B cell (primary cell): ENCODE results near the gene ADI1. TPM values are rescaled to one million over a fixed set of nuclear protein-coding genes. Genes with fewer than 3 reads are reported as not detected.

Source experiments
- ATAC-seq: fragments of 200-7000 bp; cut with Tn5 transposase; one replicate; pipeline ENCODE4 v1.10.0; 2021; ENCODE audit warnings: low read depth, mild to moderate bottlenecking, moderate number of reproducible peaks, moderate library complexity
- CTCF ChIA-PET: fragments of 350-600 bp; sonication (Branson Sonifier 250); formaldehyde crosslinking; loops from one replicate; lab custom pipeline; 2021; ENCODE audit warnings: antibody characterized with exemption, inconsistent platforms; lab: Charles Lee
- POLR2A ChIA-PET: fragments of 350-600 bp; sonication (Branson Sonifier 250); formaldehyde crosslinking; loops from one replicate; lab custom pipeline; 2021; ENCODE audit warnings: antibody characterized with exemption; lab: Charles Lee
- DNase-seq: peaks from one replicate; pipeline ENCODE4 v3.0.0; 2013
- H2AFZ ChIP-seq: 2 replicates; pipeline ENCODE4 v1.6.1; 2012; ENCODE audit warnings: mild to moderate bottlenecking, low read depth, low read length; ENCODE audit not compliant: insufficient read depth, poor library complexity, severe bottlenecking
- H3K27ac ChIP-seq, 2 donors: 1 replicate in 1 of 2; 2 replicates in 1 of 2; pipeline ENCODE4 v1.5.1; 2012 to 2013; ENCODE audit warnings: low read length in 2 of 2, mild to moderate bottlenecking in 2 of 2, moderate library complexity in 1 of 2
- H3K27me3 ChIP-seq, 4 experiments: fragments of 200-600 bp in 1 of 4; sonication (generic) in 1 of 4; replicated peaks in 1 of 4; 1 replicate in 2 of 4; 2 replicates in 2 of 4; pipeline versions ENCODE4 v1.6.1 to v1.7.0; 2013 to 2016; ENCODE audit warnings: low read length in 3 of 4, mild to moderate bottlenecking in 2 of 4, mixed read lengths in 1 of 4, moderate library complexity in 1 of 4; ENCODE audit not compliant: insufficient read depth in 4 of 4, control insufficient read depth in 3 of 4; ENCODE audit errors: control extremely low read depth in 1 of 4
- H3K36me3 ChIP-seq, 2 experiments: replicated peaks in 1 of 2; 1 replicate in 1 of 2; 2 replicates in 1 of 2; pipeline versions ENCODE4 v1.6.1 to v1.7.1; 2013; ENCODE audit warnings: low read length in 1 of 2; ENCODE audit not compliant: insufficient read depth in 2 of 2, control insufficient read depth in 1 of 2; ENCODE audit errors: control extremely low read depth in 1 of 2, extremely low read depth in 1 of 2
- H3K4me1 ChIP-seq, 2 donors: fragments of 200-600 bp in 1 of 2; sonication (generic) in 1 of 2; 1 replicate in 1 of 2; 2 replicates in 1 of 2; pipeline versions ENCODE4 v1.5.1 to v1.6.1; 2013 to 2017; ENCODE audit warnings: low read length in 2 of 2; ENCODE audit not compliant: control insufficient read depth in 2 of 2, insufficient read depth in 2 of 2
- H3K4me2 ChIP-seq: replicated peaks from 2 replicates; pipeline ENCODE3; 2012; ENCODE audit warnings: mild to moderate bottlenecking, low read depth, low read length; ENCODE audit not compliant: poor library complexity, severe bottlenecking
- H3K4me3 ChIP-seq, 5 experiments: fragments of 200-600 bp in 1 of 5; sonication (generic) in 1 of 5; 1 replicate in 3 of 5; 2 replicates in 2 of 5; pipeline versions ENCODE4 v1.5.1 to v1.7.0; 2011 to 2016; ENCODE audit warnings: low read length in 4 of 5, mild to moderate bottlenecking in 4 of 5, low read depth in 2 of 5, control low read depth in 1 of 5, moderate library complexity in 1 of 5; ENCODE audit not compliant: insufficient read depth in 1 of 5; ENCODE audit errors: control extremely low read depth in 1 of 5, extremely low read depth in 1 of 5
- H3K79me2 ChIP-seq: fragments of 200-600 bp; sonication (generic); one replicate; pipeline ENCODE4 v1.6.0; 2016; ENCODE audit warnings: low read length; ENCODE audit not compliant: control insufficient read depth, insufficient read depth
- H3K9ac ChIP-seq: fragments of 200-600 bp; sonication (generic); 2 replicates; pipeline ENCODE4 v1.6.1; 2017; ENCODE audit warnings: mild to moderate bottlenecking, low read length, moderate library complexity
- H3K9me3 ChIP-seq, 3 donors: one replicate each; pipeline versions ENCODE4 v1.6.1 to v1.7.1; 2013; ENCODE audit warnings: low read length in 2 of 3; ENCODE audit not compliant: control insufficient read depth in 2 of 3, insufficient read depth in 1 of 3; ENCODE audit errors: control extremely low read depth in 1 of 3
- H4K20me1 ChIP-seq: 2 replicates; pipeline ENCODE4 v1.6.0; 2012; ENCODE audit warnings: mild to moderate bottlenecking, low read length; ENCODE audit not compliant: insufficient read depth, control insufficient read depth, poor library complexity, severe bottlenecking
- H3K27ac Mint-ChIP-seq: one replicate; pipeline ENCODE4 v1.8.0; 2021; ENCODE audit warnings: mixed read lengths
- H3K27me3 Mint-ChIP-seq: one replicate; pipeline ENCODE4 v1.8.0; 2021; ENCODE audit warnings: mixed read lengths
- H3K4me1 Mint-ChIP-seq: one replicate; pipeline ENCODE4 v1.8.0; 2021; ENCODE audit warnings: mixed read lengths
- H3K4me3 Mint-ChIP-seq: one replicate; pipeline ENCODE4 v1.8.0; 2021; ENCODE audit warnings: mixed read lengths
- H3K9me3 Mint-ChIP-seq: one replicate; pipeline ENCODE4 v1.8.0; 2022; ENCODE audit warnings: mixed read lengths; ENCODE audit not compliant: insufficient read depth
- CTCF ChIP-seq: fragments of 200-600 bp; IDR thresholded peaks from one replicate; pipeline ENCODE4 v1.8.0; 2022; ENCODE audit warnings: antibody characterized with exemption, mild to moderate bottlenecking
- EZH2 ChIP-seq: IDR thresholded peaks from 2 replicates; pipeline ENCODE4 v1.6.1; 2012; ENCODE audit warnings: borderline replicate concordance, low read depth, mild to moderate bottlenecking, moderate library complexity, low read length; ENCODE audit not compliant: insufficient read depth, poor library complexity, severe bottlenecking
- WGBS: methylation state at CpG from one replicate; pipeline ENCODE4 v1.1.5; 2013; ENCODE audit warnings: missing lambda C conversion rate; ENCODE audit not compliant: insufficient coverage; 5-methylcytosine and 5-hydroxymethylcytosine counted together
- intact Hi-C: fragments of 100-400 bp; cut with micrococcal nuclease; formaldehyde crosslinking; loops from one replicate; pipeline ENCODE4 v1.10.0; 2022
- polyA plus RNA-seq: library from polyadenylated mRNA; depleted of rRNA; stranded (reverse); fragments of >200 nt; gene quantifications from 2 replicates; pipeline ENCODE4 v1.2.3, GENCODE V29; 2012
- total RNA-seq, 2 donors: library from RNA; stranded (reverse); fragments of 120-200 nt in 1 of 2; gene quantifications; 1 replicate in 1 of 2; 2 replicates in 1 of 2; pipeline versions ENCODE4 v1.2.3 to v1.2.4, GENCODE V29; 2013 to 2022

The ADI1 gene
- total and polyA plus RNA-seq, 2 donors (not counting 1 experiment from before 2014, with no cell fraction given): 15.2 to 23.1 TPM

- Histone ChIP-seq H3K4me2 (peak overlapping the region; percentile 82), H3K9ac (peak overlapping the region; percentile 84), H3K27ac (peak overlapping the region; percentile 88 to 94), H3K4me1 (peaks cover 14 to 28% of the 10 kb centered on the region in 2 donors), H3K36me3 (peaks cover 9 to 34% of the 10 kb centered on the region in 2 experiments), H3K4me3 (peak overlapping the region; percentile 69 to 87 (median 86)), H4K20me1 (no peaks in the 10 kb centered on the region), H3K27me3 (no peaks in the 10 kb centered on the region), H3K9me3 (no peaks in the 10 kb centered on the region), H3K79me2 (peaks cover 40% of the 10 kb centered on the region), H2AFZ (peak overlapping the region; percentile 91)
- Mint-ChIP-seq H3K27me3 (no peaks in the 10 kb centered on the region), H3K9me3 (no peaks in the 10 kb centered on the region), H3K4me3 (peak overlapping the region; percentile 95), H3K4me1 (peaks cover 42% of the 10 kb centered on the region), H3K27ac (peak overlapping the region; percentile 98)
- TF ChIP-seq EZH2 (no peak), CTCF (no peak)
- WGBS: under 1% methylated on average over 40 of the region's 40 CpGs
- POLR2A ChIA-PET: interaction anchor here (0.9 to 2.7 kb wide), 7 partner anchors 15 to 180 kb away, joined by 3 to 33 read pairs (median 5); partner anchors contain the start of genes ADI1, EIPR1, RPS7 and TRAPPC12
- CTCF ChIA-PET: interaction anchor here (0.6 to 3.2 kb wide), 3 partner anchors 16 to 180 kb away, joined by 3 to 10 read pairs (median 4); partner anchors contain the start of gene EIPR1
- DNase-seq (no peak), ATAC-seq (no peak)
- intact Hi-C loops: loop anchor here (1.0 kb wide), 4 partner anchors 18 to 180 kb away; partner anchors contain the start of genes ADI1, EIPR1 and RPS7
Measured at GRCh38 chr2:3557639-3558204, 38.4 kb upstream of the ADI1 start.

- TF ChIP-seq EZH2 (no peak), CTCF (no peak)
- Histone ChIP-seq H3K4me1 (peaks cover 6 to 12% of the 10 kb centered on the region in 2 donors), H3K4me3 (no peak overlapping the region), H3K9me3 (no peaks in the 10 kb centered on the region), H4K20me1 (no peaks in the 10 kb centered on the region), H3K27me3 (no peaks in the 10 kb centered on the region), H3K79me2 (peaks cover 42% of the 10 kb centered on the region), H3K9ac (no peak overlapping the region), H3K36me3 (peaks cover 18 to 61% of the 10 kb centered on the region in 2 experiments), H3K4me2 (no peak overlapping the region), H2AFZ (no peak overlapping the region), H3K27ac (no peak overlapping the region)
- intact Hi-C loops: no loop called here
- Mint-ChIP-seq H3K27me3 (no peaks in the 10 kb centered on the region), H3K4me3 (no peak overlapping the region), H3K27ac (no peak overlapping the region), H3K4me1 (peaks cover 24% of the 10 kb centered on the region), H3K9me3 (no peaks in the 10 kb centered on the region)
- DNase-seq: no peak
- ATAC-seq: no peak
- POLR2A ChIA-PET: no interaction called here
- CTCF ChIA-PET: interaction anchor here (1.8 kb wide), 1 partner anchor 22 kb away, joined by 5 read pairs; no protein-coding TSS in a partner anchor
- 100% methylated on average over 3 of the region's 10 CpGs for WGBS
Measured at GRCh38 chr2:3553946-3554345, 34.6 kb upstream of the ADI1 start.
